Measurements from ENCODE around the gene LIPI.
A peak's percentile ranks its signal among the peaks of the same experiment; 100 is the strongest.
"Not testable (repeated sequence)": the region's sequence is repeated elsewhere in the genome, so short reads cannot be mapped to it uniquely, and the experiment has no call there.

The LIPI gene

DNA sequence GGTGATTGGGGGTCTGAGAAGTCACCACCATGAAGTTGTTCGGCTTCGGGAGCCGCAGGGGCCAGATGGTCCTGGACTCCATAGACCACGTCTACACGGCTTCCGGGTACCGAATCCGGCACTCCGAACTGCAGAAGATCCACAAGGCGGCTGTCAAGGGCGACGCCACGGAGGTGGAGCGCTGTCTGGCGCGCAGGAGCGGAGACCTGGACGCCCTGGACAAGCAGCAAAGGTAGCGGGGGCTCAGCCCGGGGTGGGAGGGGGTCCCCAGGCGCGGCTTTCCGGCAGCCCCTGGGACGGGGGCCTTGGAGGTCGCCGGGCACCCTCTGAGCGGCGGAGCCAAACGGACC lies 146.5 kb downstream of the LIPI start:
- TF ChIP-seq, protein P1, sequence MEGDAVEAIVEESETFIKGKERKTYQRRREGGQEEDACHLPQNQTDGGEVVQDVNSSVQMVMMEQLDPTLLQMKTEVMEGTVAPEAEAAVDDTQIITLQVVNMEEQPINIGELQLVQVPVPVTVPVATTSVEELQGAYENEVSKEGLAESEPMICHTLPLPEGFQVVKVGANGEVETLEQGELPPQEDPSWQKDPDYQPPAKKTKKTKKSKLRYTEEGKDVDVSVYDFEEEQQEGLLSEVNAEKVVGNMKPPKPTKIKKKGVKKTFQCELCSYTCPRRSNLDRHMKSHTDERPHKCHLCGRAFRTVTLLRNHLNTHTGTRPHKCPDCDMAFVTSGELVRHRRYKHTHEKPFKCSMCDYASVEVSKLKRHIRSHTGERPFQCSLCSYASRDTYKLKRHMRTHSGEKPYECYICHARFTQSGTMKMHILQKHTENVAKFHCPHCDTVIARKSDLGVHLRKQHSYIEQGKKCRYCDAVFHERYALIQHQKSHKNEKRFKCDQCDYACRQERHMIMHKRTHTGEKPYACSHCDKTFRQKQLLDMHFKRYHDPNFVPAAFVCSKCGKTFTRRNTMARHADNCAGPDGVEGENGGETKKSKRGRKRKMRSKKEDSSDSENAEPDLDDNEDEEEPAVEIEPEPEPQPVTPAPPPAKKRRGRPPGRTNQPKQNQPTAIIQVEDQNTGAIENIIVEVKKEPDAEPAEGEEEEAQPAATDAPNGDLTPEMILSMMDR (IDR thresholded peaks at IDR 0.05; ENCODE audit: extremely low read depth, missing control alignments), result no peak
- DNase-seq (ENCODE audit: low spot score), result peak; percentile 14

DNA sequence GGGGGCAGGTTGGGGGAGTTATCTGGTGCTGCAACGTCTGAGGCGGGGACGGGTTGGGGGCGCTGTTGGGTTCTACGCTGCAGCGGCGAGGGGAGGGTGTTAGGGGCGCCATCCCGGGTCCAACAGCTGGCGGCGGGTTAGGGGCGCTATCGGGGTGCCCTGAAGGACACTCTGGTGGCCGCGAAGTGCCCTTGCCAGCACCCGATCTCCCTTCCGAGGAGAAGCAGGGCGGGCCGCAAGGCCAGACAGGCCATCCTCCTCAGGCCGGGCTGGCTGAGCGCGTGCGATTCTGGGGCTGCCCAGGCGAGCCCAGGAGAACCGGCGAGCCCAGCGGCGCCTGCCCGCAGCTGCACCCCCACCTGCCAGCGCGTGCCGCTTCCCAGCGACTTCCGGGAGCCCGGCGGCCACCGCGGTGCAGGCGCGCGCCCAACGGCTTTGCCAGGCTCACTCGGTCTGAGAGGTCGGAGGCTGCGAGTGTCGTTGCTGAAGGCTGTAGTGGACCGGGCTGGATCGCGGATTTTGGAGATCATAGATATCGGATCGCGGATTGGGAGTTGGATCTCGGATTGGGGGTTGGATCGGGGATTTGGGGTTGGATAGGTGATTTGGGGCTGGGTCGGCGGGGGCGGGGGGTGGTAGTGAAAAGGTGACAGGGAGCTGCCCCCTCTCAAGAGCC lies 147.0 kb downstream of the LIPI start:
- peak; percentile 20 for DNase-seq (ENCODE audit: low spot score)

DNA sequence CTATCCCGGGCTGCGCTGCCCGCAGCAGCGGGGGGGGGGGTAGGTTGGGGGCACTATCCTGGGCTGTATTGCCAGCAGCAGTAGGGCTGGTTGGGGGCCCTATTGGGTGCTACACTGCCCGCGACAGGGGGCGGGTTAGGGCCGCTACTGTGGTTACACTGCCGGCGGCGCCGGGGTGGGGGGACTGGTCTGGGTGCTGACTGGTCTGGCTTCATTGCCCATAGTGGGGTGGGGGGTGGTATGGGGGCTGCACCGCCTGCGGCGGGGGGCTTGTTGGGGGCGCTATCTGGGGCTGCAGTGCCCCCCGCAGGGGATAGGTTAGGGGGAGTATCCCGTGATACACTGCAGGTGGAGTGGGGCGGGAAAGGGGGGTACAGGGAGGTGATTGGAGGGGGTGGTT lies 148.1 kb downstream of the LIPI start:
- DNase-seq (ENCODE audit: low spot score), result not testable (repeated sequence)

DNA sequence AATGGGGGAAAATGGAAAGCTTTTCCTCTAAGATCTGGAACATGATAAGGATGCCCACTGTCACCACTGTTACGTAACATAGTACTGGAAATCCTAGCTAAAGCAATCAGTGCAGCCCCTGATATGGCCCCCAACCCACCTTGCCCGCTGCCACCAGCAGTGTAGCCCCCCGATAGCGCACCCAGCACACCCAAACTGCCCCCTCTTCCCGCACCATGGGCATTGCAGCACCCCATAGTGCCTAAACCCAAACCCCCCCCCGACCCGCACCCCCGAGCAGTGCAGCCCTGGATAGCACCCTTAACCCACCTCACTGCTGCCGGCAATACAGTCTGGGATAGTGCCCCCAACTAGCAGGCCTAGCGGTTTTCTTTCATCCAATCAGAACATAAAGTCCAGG lies 148.9 kb downstream of the LIPI start:
- DNase-seq (ENCODE audit: low spot score), result not testable (repeated sequence)

DNA sequence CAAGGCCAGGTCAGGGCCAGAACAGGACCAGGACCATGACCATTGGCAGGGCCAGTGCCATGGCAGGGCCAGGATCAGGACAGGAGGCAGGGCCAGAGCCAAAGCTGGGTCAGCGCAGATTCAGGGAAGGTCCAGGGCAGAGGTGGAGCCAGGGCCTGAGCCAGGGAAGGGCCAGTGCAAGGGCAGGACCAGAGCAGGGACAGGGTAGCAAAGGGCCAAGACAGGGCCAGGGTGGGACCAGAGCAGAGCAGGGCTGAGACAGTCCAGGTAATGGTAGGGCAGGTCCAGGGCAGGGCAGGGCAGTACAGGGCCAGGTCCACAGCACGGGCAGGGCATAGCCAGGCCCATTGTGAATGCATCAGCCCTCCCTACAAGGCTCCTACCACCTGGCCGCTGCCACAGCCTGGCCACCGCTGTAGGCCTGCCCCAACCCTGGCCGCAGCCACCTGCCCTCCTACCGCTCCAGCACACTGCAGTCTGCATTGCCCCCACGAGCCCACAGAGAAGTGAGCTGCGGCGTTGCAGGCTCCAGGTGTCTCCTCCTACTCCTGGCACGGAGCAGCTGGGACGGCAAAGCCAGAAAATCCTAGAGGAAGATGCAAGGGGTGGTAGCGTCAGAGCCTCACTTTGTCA lies 151.6 kb downstream of the LIPI start:
- DNase-seq (ENCODE audit: low spot score), result not testable (repeated sequence)
